K562 (cell line): Measurements from ENCODE around the gene LAMTOR4. TPM values are rescaled to one million over a fixed set of nuclear protein-coding genes. Genes with fewer than 3 reads are reported as not detected.

Experiments used
- BRD4 ChIP-seq: fragments of 200-600 bp; sonication (generic); IDR thresholded peaks from 2 replicates; pipeline ENCODE4 v1.6.1; 2017; ENCODE audit warnings: inconsistent platforms
- BRD9 ChIP-seq: fragments of 450-650 bp; IDR thresholded peaks from 2 replicates; pipeline ENCODE4 v1.6.1; 2018; ENCODE audit warnings: low read depth; ENCODE audit not compliant: partially characterized antibody
- CXXC5 ChIP-seq: fragments of 250-450 bp; sonication (Bioruptor Pico); IDR thresholded peaks from 2 replicates; pipeline ENCODE4 v1.8.0; 2022; ENCODE audit warnings: inconsistent platforms, mild to moderate bottlenecking, moderate library complexity
- DPF2 ChIP-seq: fragments of 450-650 bp; IDR thresholded peaks from 2 replicates; pipeline ENCODE4 v1.6.1; 2016
- EP400 ChIP-seq: fragments of 450-650 bp; IDR thresholded peaks from 2 replicates; pipeline ENCODE4 v1.6.1; 2017; ENCODE audit warnings: antibody characterized with exemption, mild to moderate bottlenecking, moderate library complexity
- FOS ChIP-seq: IDR thresholded peaks from 3 replicates; pipeline ENCODE4 v1.6.1; 2011; ENCODE audit not compliant: insufficient read length; ENCODE audit errors: extremely low read depth
- KAT7 ChIP-seq: sonication (generic); formaldehyde crosslinking; IDR thresholded peaks from 2 replicates; pipeline ENCODE4 v1.8.0; 2022; ENCODE audit warnings: missing genetic modification reagents, mild to moderate bottlenecking, borderline replicate concordance
- L3MBTL2 ChIP-seq: fragments of 450-650 bp; IDR thresholded peaks from 2 replicates; pipeline ENCODE4 v1.6.1; 2016; ENCODE audit warnings: mild to moderate bottlenecking, moderate library complexity
- MBD1 ChIP-seq: fragments of 250-450 bp; sonication (Bioruptor Pico); IDR thresholded peaks from 2 replicates; pipeline ENCODE4 v1.8.0; 2022; ENCODE audit warnings: inconsistent platforms
- NCOA1 ChIP-seq: fragments of 450-650 bp; IDR thresholded peaks from 2 replicates; pipeline ENCODE4 v1.6.1; 2016; ENCODE audit warnings: low read depth
- RAD21 ChIP-seq, 2 experiments: fragments of 250-450 bp in 1 of 2; fragments of 450-650 bp in 1 of 2; sonication (Bioruptor Pico) in 1 of 2; formaldehyde crosslinking in 1 of 2; IDR thresholded peaks in 1 of 2; conservative IDR thresholded peaks in 1 of 2; 2 replicates each; pipeline versions ENCODE4 v1.4.0 to v1.8.0; 2020 to 2022; ENCODE audit warnings: mild to moderate bottlenecking in 2 of 2, moderate library complexity in 1 of 2
- TEAD1 ChIP-seq, 2 experiments: fragments of 450-650 bp in 1 of 2; sonication (generic) in 1 of 2; formaldehyde crosslinking; IDR thresholded peaks; 2 replicates each; pipeline versions ENCODE4 v1.4.0 to v1.8.0; 2020 to 2022; ENCODE audit warnings: mild to moderate bottlenecking in 2 of 2, missing genetic modification reagents in 1 of 2
- UBTF ChIP-seq, 2 experiments: IDR thresholded peaks; 2 replicates each; pipeline ENCODE4 v1.6.1; 2012; ENCODE audit warnings: improper control_type of control experiment in 2 of 2, low read depth in 2 of 2, low read length in 2 of 2, borderline replicate concordance in 1 of 2
- ZNF253 ChIP-seq: fragments of 250-450 bp; sonication (Bioruptor Pico); conservative IDR thresholded peaks from 2 replicates; pipeline ENCODE4 v1.6.1; 2021; ENCODE audit warnings: mild to moderate bottlenecking
- ZNF316 ChIP-seq: fragments of 450-650 bp; IDR thresholded peaks from 2 replicates; pipeline ENCODE4 v1.6.1; 2016
- ZNF75A ChIP-seq: fragments of 450-650 bp; formaldehyde crosslinking; IDR thresholded peaks from 2 replicates; pipeline ENCODE4 v1.4.0; 2020; ENCODE audit warnings: mild to moderate bottlenecking
- polyA plus RNA-seq, 8 experiments: library from polyadenylated mRNA; depleted of rRNA in 4 of 8; stranded (reverse) in 5 of 8; unstranded in 3 of 8; fragments of >200 nt; fragmentation: Nextera tagmentation in 2 of 8; fragmentation: Illumina TruSeq in 1 of 8; extraction: Ambion mirVana in 2 of 8; extraction: Trizol in 1 of 8; gene quantifications; 2 replicates each; pipeline versions ENCODE4 v1.2.1 to v1.2.3, GENCODE V29; 2011 to 2014; ENCODE audit warnings: inconsistent platforms in 1 of 8, missing spikeins in 1 of 8
- total RNA-seq, 7 experiments: library from RNA; depleted of rRNA in 6 of 7; stranded (reverse); fragments of >200 nt in 6 of 7; fragmentation: Illumina TruSeq in 2 of 7; extraction: Trizol in 2 of 7; gene quantifications; 2 replicates each; pipeline versions ENCODE4 v1.2.1 to v1.2.3, GENCODE V29; 2011 to 2021; ENCODE audit warnings: low replicate concordance in 1 of 7
- TF ChIP-seq, protein P1 (sequence below), 3 experiments: IDR thresholded peaks in 2 of 3; conservative IDR thresholded peaks in 1 of 3; 2 replicates each; pipeline ENCODE4 v1.5.1; 2011 to 2012; ENCODE audit warnings: low read length in 3 of 3, mild to moderate bottlenecking in 3 of 3, control low read depth in 2 of 3, improper control_type of control experiment in 1 of 3, inconsistent platforms in 1 of 3, low read depth in 1 of 3, mixed read lengths in 1 of 3, moderate library complexity in 1 of 3; ENCODE audit not compliant: insufficient read depth in 2 of 3
- TF ChIP-seq, protein P2 (sequence below): sonication (generic); formaldehyde crosslinking; IDR thresholded peaks from 2 replicates; pipeline ENCODE4 v1.8.0; 2022; ENCODE audit warnings: mild to moderate bottlenecking, missing genetic modification reagents
- TF ChIP-seq, protein P3 (sequence below): sonication (generic); formaldehyde crosslinking; IDR thresholded peaks from 2 replicates; pipeline ENCODE4 v1.8.0; 2022; ENCODE audit warnings: mild to moderate bottlenecking, missing genetic modification reagents

LAMTOR4 gene
- total and polyA plus RNA-seq, 9 of the 15 experiments (the other 6 are each of a cell fraction or from before 2014, with no cell fraction given): 79.6 to 314 (median 195) TPM

DNA sequence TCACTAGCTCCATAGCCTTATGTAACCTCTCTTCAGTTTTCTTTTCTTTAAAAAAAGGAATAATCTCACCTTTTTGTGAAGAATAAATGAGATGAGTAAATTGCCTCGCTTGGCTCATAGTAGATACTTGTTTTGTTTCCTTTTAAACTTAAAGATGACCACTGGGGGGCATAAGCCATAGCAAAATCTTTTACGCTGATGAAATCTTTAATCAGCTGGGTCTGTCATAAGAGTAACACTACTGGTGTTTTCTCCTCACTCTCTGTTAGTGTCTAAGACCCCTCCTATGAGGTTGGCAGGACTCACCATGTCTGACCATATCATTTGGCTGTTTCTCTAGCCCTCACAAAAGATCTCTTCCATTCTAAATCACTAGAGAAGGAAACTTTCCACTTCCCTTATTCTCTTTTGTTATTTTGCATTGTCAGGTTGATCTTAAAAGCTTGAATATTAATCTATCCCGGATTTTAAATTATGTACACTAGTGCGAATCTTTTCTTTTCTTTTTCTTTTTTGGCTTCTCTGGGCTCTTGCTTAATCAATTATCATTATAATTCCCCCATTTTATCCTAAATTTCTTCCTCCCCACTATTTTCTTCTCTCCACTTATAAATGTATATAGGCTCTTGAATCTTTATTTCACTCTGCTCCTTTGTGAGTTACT, 41.5 kb downstream of the LAMTOR4 start (continued):
- TF ChIP-seq, protein P1, sequence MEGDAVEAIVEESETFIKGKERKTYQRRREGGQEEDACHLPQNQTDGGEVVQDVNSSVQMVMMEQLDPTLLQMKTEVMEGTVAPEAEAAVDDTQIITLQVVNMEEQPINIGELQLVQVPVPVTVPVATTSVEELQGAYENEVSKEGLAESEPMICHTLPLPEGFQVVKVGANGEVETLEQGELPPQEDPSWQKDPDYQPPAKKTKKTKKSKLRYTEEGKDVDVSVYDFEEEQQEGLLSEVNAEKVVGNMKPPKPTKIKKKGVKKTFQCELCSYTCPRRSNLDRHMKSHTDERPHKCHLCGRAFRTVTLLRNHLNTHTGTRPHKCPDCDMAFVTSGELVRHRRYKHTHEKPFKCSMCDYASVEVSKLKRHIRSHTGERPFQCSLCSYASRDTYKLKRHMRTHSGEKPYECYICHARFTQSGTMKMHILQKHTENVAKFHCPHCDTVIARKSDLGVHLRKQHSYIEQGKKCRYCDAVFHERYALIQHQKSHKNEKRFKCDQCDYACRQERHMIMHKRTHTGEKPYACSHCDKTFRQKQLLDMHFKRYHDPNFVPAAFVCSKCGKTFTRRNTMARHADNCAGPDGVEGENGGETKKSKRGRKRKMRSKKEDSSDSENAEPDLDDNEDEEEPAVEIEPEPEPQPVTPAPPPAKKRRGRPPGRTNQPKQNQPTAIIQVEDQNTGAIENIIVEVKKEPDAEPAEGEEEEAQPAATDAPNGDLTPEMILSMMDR (IDR thresholded peaks at IDR 0.05 in 2 of 3, conservative IDR thresholded peaks at IDR 0.05 in 1 of 3; ENCODE audit: insufficient read depth in 2 of 3, low read depth in 1 of 3, low read length in 3 of 3): peak; percentile 65 to 80 (median 73); a peak in 5 of 6 replicates
- TF ChIP-seq TEAD1 (CRISPR knock-in tag; IDR thresholded peaks at IDR 0.05): peak in 1 of 2 experiments; percentile 57; a peak in 1 of 4 replicates
- no peak for TF ChIP-seq MBD1 (CRISPR knock-in tag)
- peak; percentile 52; the same call in 1 of the 2 replicates for TF ChIP-seq DPF2
- no peak for TF ChIP-seq UBTF (IDR thresholded peaks at IDR 0.05; ENCODE audit: borderline replicate concordance in 1 of 2, low read depth in 2 of 2, low read length in 2 of 2)
- TF ChIP-seq BRD4: no peak
- TF ChIP-seq NCOA1: 0 out of 2 replicates have a peak, but pooled peaks have one; percentile 13
- TF ChIP-seq ZNF75A: 0 out of 2 replicates have a peak, but pooled peaks have one; percentile 41
- TF ChIP-seq KAT7 (CRISPR knock-in tag): no peak
- TF ChIP-seq ZNF316: peak; percentile 83
- peak; percentile 75 for TF ChIP-seq BRD9
- TF ChIP-seq CXXC5 (CRISPR knock-in tag): peak; percentile 31; the same call in 1 of the 2 replicates
- no peak for TF ChIP-seq FOS
- no peak for TF ChIP-seq ZNF253 (CRISPR knock-in tag)
- TF ChIP-seq, protein P2, sequence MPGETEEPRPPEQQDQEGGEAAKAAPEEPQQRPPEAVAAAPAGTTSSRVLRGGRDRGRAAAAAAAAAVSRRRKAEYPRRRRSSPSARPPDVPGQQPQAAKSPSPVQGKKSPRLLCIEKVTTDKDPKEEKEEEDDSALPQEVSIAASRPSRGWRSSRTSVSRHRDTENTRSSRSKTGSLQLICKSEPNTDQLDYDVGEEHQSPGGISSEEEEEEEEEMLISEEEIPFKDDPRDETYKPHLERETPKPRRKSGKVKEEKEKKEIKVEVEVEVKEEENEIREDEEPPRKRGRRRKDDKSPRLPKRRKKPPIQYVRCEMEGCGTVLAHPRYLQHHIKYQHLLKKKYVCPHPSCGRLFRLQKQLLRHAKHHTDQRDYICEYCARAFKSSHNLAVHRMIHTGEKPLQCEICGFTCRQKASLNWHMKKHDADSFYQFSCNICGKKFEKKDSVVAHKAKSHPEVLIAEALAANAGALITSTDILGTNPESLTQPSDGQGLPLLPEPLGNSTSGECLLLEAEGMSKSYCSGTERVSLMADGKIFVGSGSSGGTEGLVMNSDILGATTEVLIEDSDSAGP (CRISPR knock-in tag): no peak
- TF ChIP-seq RAD21 (CRISPR knock-in tag; conservative IDR thresholded peaks at IDR 0.05 in 1 of 2, IDR thresholded peaks at IDR 0.05 in 1 of 2): peak; percentile 78 to 83
- TF ChIP-seq L3MBTL2: peak; percentile 55; the same call in 1 of the 2 replicates
- TF ChIP-seq EP400: peak; percentile 67
- TF ChIP-seq, protein P3, sequence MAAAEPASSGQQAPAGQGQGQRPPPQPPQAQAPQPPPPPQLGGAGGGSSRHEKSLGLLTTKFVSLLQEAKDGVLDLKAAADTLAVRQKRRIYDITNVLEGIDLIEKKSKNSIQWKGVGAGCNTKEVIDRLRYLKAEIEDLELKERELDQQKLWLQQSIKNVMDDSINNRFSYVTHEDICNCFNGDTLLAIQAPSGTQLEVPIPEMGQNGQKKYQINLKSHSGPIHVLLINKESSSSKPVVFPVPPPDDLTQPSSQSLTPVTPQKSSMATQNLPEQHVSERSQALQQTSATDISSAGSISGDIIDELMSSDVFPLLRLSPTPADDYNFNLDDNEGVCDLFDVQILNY (CRISPR knock-in tag): no peak
